Muscle of back (tissue), 13 donors: ENCODE data around the gene DHX16. TPM values are rescaled to one million over a fixed set of nuclear protein-coding genes. Genes with fewer than 3 reads are reported as not detected.
"Not testable (repeated sequence)": the region's sequence is repeated elsewhere in the genome, so short reads cannot be mapped to it uniquely, and the experiment has no call there.

Source experiments
- DNase-seq, 3 donors: peaks; one replicate each; pipeline versions ENCODE4 v3.0.0 to v3.0.0-alpha.2; 2013
- long read RNA-seq, 9 donors: transcript quantifications; one replicate each; lab custom pipeline, GENCODE V29; 2026
- polyA plus RNA-seq, 10 donors: library from polyadenylated mRNA; unstranded; fragments of 120-200 nt; gene quantifications; one replicate each; pipeline ENCODE4 v1.2.1, GENCODE V29; 2013; ENCODE audit not compliant: insufficient read length in 10 of 10

DHX16 gene
- polyA plus RNA-seq, result 10 to 100 TPM; 18.6 to 27.2 (median 22.9) TPM
- long read RNA-seq, donor 1, partial matches to known transcripts, result 0 of 1 reads
- long read RNA-seq, donor 1, other reads (novel, unspliced or antisense), result 0 of 1 reads
- long read RNA-seq, donor 2, partial matches to known transcripts, result 0 of 2 reads
- long read RNA-seq, donor 2, other reads (novel, unspliced or antisense), result 0 of 2 reads
- long read RNA-seq, donor 3, result 0 reads
- long read RNA-seq, donor 4, partial matches to known transcripts, result 0 of 2 reads
- long read RNA-seq, donor 4, other reads (novel, unspliced or antisense), result 0 of 2 reads
- long read RNA-seq, donor 5, partial matches to known transcripts, result 622 of 632 reads
- long read RNA-seq, donor 5, other reads (novel, unspliced or antisense), result 7 of 632 reads
- long read RNA-seq, donor 6, partial matches to known transcripts, result 0 of 1 reads
- long read RNA-seq, donor 6, other reads (novel, unspliced or antisense), result 0 of 1 reads
- long read RNA-seq, donor 7, partial matches to known transcripts, result 0 of 3 reads
- long read RNA-seq, donor 7, other reads (novel, unspliced or antisense), result 0 of 3 reads
- long read RNA-seq, donor 8, partial matches to known transcripts, result 75 of 471 reads
- long read RNA-seq, donor 8, other reads (novel, unspliced or antisense), result 396 of 471 reads
- long read RNA-seq, donor 9, result 0 reads

DNA sequence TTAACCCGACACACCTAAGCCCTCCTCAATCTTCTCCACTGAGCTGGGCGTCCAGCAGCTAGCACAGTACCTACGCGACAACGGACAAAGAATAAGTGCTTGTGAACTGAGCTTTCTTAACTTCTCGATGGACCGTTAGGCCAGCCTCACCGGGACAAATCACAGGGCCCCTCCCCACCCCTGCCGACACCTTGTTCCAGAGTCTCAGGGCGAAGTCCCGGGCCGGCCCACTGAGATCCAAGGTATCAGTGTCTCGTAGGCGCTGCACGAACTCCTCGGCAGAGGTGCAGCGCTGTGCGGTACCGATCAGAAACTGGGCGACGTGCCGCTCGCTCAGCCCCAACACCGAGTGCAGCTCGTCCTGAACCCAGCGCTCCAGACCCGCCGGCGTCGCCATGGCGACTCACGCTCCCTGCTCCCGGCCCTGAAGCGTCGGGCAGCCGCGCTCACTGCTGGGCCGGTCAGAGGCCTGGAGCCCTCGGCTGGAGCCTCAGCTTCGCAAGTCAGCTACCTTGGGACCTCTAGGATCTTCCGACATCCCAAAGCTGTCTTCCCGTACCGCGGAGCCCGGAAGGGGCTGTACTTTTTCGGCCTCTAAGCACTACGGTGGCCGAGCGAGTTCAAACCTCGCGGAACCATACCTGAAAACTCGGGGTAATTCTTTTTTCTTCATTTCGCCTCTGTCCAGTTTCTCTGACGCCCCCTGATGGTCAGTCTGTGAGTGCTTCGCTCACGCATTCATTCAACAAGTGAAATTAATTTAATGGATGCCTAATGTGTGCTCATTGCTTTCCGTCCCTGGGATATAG is at the start of gene DHX16:
Gene DHX16, minus strand, starts transcription at position 562 of the 809 bp plus-strand sequence. Its CDS starts 165 bp downstream, at position 397.
- DNase-seq, result peak; percentile 98 to 99 (median 98)

GRCh38 chr6:30722025-30722279 is 49.1 kb upstream of the DHX16 start:
- DNase-seq, result not testable (repeated sequence)

DNA sequence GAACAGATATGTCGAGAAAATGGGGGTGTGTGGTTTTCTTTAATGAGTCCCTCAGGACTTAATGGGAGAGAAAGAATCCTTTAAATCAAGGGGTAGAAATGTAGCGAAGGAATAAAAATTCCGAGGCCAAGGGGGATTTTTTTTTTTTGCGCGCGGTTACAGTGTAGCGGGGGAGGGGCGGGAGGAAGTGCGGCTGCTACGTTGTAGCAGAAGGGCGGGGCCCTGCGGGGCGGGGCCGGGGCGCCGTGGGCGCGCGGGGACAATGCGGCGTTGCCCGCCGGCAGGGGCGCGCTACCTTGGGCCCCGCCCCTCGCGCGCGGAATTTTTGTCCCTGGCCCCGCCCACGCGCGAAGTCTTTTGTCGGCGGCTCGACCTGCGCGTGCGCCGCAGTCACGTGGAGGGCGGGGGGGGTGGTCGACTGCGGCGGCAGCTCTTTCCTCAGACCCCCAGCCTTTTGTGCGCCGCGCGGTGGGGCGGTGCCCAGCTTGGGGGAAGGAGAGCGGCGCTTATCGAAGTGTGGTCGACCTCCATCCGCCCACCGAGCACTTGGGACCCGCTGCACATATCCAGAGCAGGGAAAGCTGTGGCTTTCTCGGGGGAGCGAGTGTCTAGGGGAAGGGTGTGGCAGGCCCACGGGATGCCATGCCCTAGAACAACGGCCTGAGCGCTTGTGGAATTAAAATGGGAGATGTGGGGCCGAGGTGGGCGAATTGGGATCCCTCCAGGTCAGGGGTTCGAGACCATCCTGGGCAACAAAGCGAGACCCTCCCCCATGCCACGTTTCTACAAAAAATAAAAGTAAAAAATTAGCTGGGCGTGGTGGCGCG is 48.6 kb upstream of the DHX16 start:
- DNase-seq, result peak; percentile 91 to 97 (median 96)

GRCh38 chr6:30720738-30721197 is 48.0 kb upstream of the DHX16 start:
- DNase-seq, result peak; percentile 56 to 80 (median 73)

GRCh38 chr6:30719791-30720737 is 47.3 kb upstream of the DHX16 start, which contains the start of gene TUBB:
TUBB (plus strand) TSS chr6:30720352; CDS start chr6:30720507, 155 bp downstream.
- peak; percentile 98 to 99 (median 98) for DNase-seq

GRCh38 chr6:30719356-30719755 is 46.5 kb upstream of the DHX16 start:
- no peak for DNase-seq

DNA sequence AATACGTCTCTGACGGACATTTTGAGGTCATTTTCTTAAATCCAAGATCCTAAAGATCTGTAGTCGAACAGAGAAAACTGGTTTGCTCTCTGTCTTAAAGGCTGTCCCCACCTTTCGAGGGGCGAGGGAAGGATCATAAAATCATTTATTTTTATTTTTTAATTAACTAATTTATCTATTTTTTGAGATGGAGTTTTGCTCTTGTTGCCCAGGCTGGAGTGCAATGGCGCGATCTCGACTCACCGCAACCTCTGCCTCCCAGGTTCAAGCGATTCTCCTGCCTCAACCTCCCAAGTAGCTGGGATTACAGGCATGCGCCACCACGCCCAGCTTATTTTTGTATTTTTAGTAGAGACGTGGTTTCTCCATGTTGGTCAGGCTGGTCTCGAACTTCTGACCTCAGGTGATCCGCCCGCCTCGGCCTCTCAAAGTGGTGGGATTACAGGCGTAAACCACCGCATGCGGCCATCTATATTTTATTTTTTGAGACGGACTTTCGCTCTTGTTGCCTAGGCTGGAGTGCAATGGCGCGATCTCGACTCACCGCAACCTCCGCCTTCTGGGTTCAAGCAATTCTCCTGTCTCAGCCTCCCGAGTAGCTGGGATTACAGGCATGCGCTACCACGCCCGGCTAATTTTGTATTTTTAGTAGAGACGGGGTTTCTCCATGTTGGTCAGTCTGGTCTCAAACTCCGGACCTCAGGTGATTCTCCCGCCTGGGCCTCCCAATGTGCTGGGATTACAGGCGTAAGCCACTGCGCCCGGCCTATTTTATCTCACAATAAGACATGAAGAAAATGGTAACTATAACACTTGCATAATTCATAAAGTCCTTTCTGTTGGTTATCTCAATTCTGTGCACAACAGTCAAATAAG is 45.3 kb upstream of the DHX16 start:
- DNase-seq, result not testable (repeated sequence)

GRCh38 chr6:30717129-30717844 is 44.5 kb upstream of the DHX16 start, which contains the start of gene MDC1:
MDC1 (minus strand) TSS chr6:30717281; CDS start chr6:30715175, 2,106 bp downstream.
- DNase-seq, result peak; percentile 100

- DNase-seq, result no peak
These were observed 44.0 kb upstream of the DHX16 start for GRCh38 chr6:30716879-30717128.

DNA sequence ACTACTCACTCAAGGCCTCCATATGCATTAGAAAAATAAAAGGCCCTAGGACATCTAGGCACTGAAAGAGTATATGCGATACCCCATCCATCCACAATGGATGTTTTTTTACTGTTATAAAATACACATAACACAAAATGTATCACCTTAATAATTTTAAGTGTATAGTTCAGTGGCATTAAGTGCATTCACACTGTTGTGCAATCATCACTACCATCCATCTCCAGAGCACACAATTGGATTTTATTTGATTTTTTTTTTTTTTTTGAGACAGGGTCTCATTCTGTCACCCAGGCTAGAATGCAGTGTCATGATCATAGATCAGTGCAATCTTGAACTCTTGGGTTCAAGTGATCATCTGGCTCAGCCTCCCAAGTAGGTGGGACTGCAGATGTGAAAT is 41.5 kb upstream of the DHX16 start:
- no peak for DNase-seq

DNA sequence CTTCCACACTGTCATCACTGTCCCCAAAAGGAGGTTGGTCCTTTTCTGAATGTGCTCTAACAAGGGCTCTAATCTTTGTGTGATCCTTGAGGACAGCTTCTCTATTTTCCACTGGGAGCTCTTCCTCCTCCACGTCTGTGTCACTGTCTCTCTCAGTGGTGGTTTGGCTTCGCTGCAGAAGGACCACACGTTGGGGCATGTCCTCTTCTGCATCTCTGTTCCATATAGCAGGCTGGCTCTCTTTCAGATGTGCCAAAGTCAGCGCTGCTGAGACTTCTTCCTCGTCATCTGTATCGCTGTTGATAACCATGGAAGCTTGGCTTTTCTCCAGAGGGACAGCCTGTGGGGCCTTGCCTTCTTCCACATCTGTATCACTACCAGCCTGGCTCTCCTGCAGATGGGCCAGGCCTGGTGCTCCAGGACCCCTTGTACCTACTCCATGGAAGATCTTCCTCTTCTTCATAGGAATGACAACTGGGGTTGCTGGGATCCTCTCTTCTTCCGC is 39.7 kb upstream of the DHX16 start:
- DNase-seq, result no peak

- no peak for DNase-seq
These were observed 39.1 kb upstream of the DHX16 start for GRCh38 chr6:30711758-30712380.

- no peak for DNase-seq
These were observed 36.5 kb upstream of the DHX16 start for GRCh38 chr6:30709101-30709868.

DNA sequence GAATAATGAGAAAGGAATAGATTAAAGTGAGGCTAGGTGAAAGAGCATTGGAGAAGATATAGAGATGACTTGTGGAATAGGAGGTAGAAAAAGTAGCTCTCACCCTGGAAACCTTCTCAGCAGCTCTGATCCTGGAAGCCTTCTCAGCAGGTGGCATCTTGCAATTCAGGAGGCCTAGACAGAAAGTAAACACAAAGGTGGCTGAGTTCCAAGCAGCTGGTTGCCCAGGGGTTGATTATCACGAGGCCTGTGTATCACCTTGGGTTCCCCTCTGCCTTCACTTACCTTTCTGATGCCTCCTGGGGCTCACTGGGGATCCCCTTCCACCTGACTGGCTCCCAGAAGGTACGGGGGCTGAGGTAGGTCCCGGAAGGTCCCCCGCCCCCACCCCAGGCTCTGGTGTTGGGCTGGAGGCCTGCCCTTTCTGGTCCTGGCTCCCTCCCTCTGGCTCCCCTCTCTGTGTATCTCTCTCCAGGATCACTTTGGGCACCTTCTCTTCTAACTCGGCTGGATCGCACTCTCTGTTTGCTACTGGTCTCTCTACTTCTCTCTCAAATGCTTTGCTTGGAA is 34.6 kb upstream of the DHX16 start:
- no peak for DNase-seq

DNA sequence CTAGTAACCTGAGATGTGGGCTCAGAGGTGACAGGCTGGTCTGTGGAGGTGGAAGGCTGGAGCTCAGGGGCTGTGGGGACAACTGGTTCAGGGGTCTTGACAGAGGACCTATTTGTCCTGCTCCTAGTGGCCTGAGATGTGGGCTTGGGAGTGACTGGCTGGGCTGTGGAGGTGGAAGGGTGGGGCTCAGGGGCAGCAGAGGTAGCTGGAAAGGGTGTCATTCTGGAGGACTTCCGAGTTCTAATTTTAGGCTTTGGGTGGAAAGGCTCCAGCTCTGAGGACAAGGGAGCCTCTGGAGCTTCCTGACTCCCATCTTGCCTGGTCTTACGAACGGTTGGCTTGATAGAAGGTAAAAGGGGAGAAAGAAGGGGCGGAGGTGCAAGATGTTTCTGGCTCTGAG is 32.8 kb upstream of the DHX16 start:
- DNase-seq, result no peak

GRCh38 chr6:30703821-30704220 is 31.0 kb upstream of the DHX16 start:
- DNase-seq, result no peak

DNA sequence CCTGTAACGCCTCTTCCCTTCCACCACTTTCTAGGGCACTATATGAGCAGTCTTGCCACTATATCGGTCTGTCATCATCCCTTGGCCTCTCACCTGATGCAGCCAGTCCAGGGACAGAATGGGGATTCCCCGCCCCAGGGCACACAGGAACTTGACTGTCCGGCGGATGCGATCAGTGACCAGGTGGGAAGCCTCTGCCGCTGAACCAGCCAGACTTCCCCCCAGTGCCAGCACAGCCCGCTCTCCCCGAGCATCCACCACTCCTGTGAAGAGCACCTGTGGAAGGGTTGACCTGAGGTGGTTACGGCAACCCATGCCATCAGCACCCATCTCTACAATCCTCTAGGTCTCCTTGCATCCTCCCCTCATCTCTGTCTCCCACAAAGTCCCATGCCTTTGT is 30.2 kb upstream of the DHX16 start:
- no peak for DNase-seq
